Cerebellar cortex (tissue), 1 donor: ENCODE data around the gene SARM1.
A peak's percentile ranks its signal among the peaks of the same experiment; 100 is the strongest.

Source experiments
- DNase-seq: peaks from one replicate; pipeline ENCODE4 v3.0.0-alpha.2; 2015; ENCODE audit warnings: low spot score

SARM1 gene

GRCh38 chr17:28395968-28396367 is 24.5 kb downstream of the SARM1 start:
- DNase-seq, result no peak

- no peak for DNase-seq
Observed at GRCh38 chr17:28396635-28397239, 25.2 kb downstream of the SARM1 start.

- DNase-seq, result no peak
Observed at GRCh38 chr17:28397275-28397674, 25.8 kb downstream of the SARM1 start.

GRCh38 chr17:28397687-28398279 is 26.3 kb downstream of the SARM1 start:
- no peak for DNase-seq

GRCh38 chr17:28398280-28398981 is 26.9 kb downstream of the SARM1 start:
- no peak for DNase-seq

GRCh38 chr17:28399808-28400207 is 28.3 kb downstream of the SARM1 start:
- no peak for DNase-seq

- DNase-seq, result no peak
Observed at GRCh38 chr17:28402224-28402630, 30.7 kb downstream of the SARM1 start.

- DNase-seq, result no peak
Observed at GRCh38 chr17:28402844-28403243, 31.4 kb downstream of the SARM1 start.

GRCh38 chr17:28404007-28404406 is 32.5 kb downstream of the SARM1 start:
- no peak for DNase-seq

GRCh38 chr17:28404461-28404811 is 32.9 kb downstream of the SARM1 start:
- no peak for DNase-seq

- DNase-seq, result peak; percentile 50
Observed at GRCh38 chr17:28404812-28405570, 33.5 kb downstream of the SARM1 start.

- DNase-seq, result peak; percentile 82
Observed at GRCh38 chr17:28405632-28406472, 34.4 kb downstream of the SARM1 start, which contains the start of gene SLC46A1. Gene SLC46A1, minus strand, starts transcription at chr17:28406212. Its CDS starts 98 bp downstream, at chr17:28406114.

GRCh38 chr17:28406473-28406814 is 35.0 kb downstream of the SARM1 start:
- DNase-seq, result peak; percentile 55

- DNase-seq, result peak; percentile 85
Observed at GRCh38 chr17:28407130-28407973, 35.9 kb downstream of the SARM1 start.

- DNase-seq, result no peak
Observed at GRCh38 chr17:28407974-28408306, 36.4 kb downstream of the SARM1 start.

- DNase-seq, result no peak
Observed at GRCh38 chr17:28412099-28412498, 40.6 kb downstream of the SARM1 start.

GRCh38 chr17:28413804-28414203 is 42.3 kb downstream of the SARM1 start:
- DNase-seq, result no peak

- DNase-seq, result no peak
Observed at GRCh38 chr17:28415886-28416285, 44.4 kb downstream of the SARM1 start.

- DNase-seq, result peak; percentile 76
Observed at GRCh38 chr17:28416703-28417311, 45.3 kb downstream of the SARM1 start.

- no peak for DNase-seq
Observed at GRCh38 chr17:28421787-28422305, 50.4 kb downstream of the SARM1 start.
